ENCODE results near the gene SAGE1.
"Not testable (repeated sequence)": the region's sequence is repeated elsewhere in the genome, so short reads cannot be mapped to it uniquely, and the experiment has no call there.

Gene SAGE1

DNA sequence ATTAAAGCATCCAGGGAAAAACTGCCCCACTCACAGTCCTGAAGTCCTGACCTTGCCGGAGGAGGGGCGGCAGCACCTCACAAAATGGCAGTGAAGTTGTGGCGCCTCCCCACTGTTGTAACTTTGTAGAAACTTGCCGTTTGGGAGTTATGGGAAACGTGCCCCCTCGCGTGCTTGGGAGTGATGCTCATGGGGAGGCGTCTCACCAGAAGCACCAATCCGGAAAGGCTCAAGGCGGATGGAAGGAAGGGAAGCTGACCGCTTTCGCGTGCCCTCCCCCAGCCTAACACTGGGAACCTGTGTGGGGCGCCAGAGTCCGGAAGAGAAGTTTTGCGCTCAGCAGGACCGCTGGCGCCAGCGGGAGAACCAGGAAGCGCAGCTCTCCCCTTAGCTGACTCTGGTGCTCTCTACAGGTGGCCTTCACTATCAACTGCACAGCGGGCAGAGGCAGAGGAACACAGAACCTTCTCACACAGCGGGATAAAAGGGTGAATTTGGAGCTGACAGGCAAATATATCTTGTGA lies at the start of gene SAGE1, which contains the start of gene CT45A10:
Gene SAGE1, plus strand, starts transcription at position 423 of the 524 bp plus-strand sequence. CDS start 2,527 bp downstream, outside the sequence.
Gene CT45A10, minus strand, starts transcription at position 151 of the 524 bp plus-strand sequence. CDS start 8,100 bp downstream, outside the sequence.
- no peak for DNase-seq (ENCODE audit: low read depth)

DNA sequence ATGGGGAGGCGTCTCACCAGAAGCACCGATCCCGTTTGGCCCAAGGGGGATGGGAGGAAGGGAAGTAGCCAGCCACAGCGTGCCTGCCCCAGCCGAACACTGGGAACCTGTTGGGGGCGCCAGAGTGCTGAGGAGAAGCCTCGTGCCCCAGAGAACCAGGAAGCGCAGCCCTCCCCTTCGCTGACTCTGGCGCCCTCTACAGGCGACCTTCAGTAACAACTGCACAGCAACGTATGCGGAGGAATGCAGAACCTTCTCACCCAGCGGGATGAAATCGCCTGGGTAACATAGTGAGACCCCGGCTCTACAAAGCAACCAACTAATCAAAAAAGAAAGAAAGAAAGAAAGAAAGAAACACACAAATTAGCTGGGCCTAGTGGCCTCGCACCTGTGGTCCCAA lies 39.1 kb upstream of the SAGE1 start, which contains the start of gene CT45A8:
Gene CT45A8, minus strand, starts transcription at position 101 of the 400 bp plus-strand sequence. CDS start 3,755 bp downstream, outside the sequence.
- not testable (repeated sequence) for DNase-seq (ENCODE audit: low read depth)

DNA sequence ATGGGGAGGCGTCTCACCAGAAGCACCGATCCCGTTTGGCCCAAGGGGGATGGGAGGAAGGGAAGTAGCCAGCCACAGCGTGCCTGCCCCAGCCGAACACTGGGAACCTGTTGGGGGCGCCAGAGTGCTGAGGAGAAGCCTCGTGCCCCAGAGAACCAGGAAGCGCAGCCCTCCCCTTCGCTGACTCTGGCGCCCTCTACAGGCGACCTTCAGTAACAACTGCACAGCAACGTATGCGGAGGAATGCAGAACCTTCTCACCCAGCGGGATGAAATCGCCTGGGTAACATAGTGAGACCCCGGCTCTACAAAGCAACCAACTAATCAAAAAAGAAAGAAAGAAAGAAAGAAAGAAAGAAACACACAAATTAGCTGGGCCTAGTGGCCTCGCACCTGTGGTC lies 21.8 kb upstream of the SAGE1 start, which contains the start of gene CT45A9:
Gene CT45A9, minus strand, starts transcription at position 101 of the 400 bp plus-strand sequence. CDS start 3,751 bp downstream, outside the sequence.
- not testable (repeated sequence) for DNase-seq (ENCODE audit: low read depth)

GRCh38 chrX:135882741-135883140 lies 10.8 kb upstream of the SAGE1 start:
- not testable (repeated sequence) for DNase-seq (ENCODE audit: low read depth)

- not testable (repeated sequence) for DNase-seq (ENCODE audit: low read depth)
Measured at GRCh38 chrX:135888230-135888629, 5.3 kb upstream of the SAGE1 start.

DNA sequence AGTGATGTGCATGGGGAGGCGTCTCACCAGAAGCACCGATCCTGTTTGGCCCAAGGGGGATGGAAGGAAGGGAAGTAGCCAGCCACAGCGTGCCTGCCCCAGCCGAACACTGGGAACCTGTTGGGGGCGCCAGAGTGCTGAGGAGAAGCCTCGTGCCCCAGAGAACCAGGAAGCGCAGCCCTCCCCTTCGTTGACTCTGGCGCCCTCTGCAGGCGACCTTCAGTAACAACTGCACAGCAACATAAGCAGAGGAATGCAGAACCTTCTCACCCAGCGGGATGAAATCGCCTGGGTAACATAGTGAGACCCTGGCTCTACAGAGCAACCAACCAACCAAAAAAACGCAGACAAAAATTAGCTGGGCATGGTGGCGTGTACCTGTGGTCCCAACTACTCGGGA lies 4.5 kb upstream of the SAGE1 start:
- not testable (repeated sequence) for DNase-seq (ENCODE audit: low read depth)

DNA sequence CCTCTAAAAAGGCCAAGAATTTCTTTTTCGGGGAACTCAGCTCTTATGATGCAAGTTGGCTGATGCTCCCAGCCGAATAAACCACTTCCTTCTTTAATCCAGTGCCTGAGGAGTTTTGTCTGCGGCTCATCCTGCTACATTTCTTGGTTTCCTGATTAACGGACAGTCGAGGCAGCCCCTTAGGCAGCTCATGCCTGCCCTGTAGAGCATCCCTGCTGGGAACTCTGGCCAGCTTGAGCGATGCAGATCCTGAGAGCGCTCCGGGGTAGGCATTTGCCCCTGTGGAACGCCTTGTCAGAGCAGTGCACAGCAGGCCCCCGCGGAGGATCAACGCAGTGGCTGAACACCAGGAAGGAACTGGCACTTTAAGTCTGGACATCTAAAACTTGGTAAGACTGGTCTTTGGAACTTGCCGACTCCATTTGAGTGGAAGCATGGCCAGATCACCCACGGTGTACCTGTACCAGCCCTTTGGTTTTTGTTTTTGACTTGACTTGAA lies 3.4 kb upstream of the SAGE1 start:
- DNase-seq (ENCODE audit: low read depth), result no peak

- DNase-seq (ENCODE audit: low read depth), result no peak
Measured at GRCh38 chrX:135892781-135893180, 735 bp upstream of the SAGE1 start.

GRCh38 chrX:135910251-135910650 lies 16.7 kb downstream of the SAGE1 start:
- no peak for DNase-seq (ENCODE audit: low read depth)

- DNase-seq (ENCODE audit: low read depth), result no peak
Measured at GRCh38 chrX:135914404-135914803, 20.9 kb downstream of the SAGE1 start.

DNA sequence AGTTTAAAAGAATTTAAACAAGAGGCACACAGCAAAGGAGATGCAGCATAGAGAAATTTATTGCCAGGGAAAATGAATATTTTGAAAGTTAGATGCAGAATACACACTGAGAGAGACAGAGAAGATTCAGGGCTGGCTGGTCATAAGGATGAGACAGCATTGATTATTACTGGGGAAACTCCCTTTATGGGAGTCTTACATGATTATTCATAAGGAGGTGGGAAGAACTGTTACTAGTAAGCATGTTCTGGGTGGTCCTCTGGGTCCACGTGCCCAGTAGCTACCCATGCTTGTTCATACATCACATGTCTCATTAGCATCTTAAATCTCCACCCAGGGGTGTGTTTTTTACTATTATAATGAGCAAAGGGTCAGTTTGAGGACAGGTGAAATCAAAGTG lies 27.0 kb downstream of the SAGE1 start:
- not testable (repeated sequence) for DNase-seq (ENCODE audit: low read depth)

- no peak for DNase-seq (ENCODE audit: low read depth)
Measured at GRCh38 chrX:135923353-135923752, 29.8 kb downstream of the SAGE1 start.

- no peak for DNase-seq (ENCODE audit: low read depth)
Measured at GRCh38 chrX:135927897-135928296, 34.4 kb downstream of the SAGE1 start.

GRCh38 chrX:135931644-135932487 lies 38.4 kb downstream of the SAGE1 start:
- DNase-seq (ENCODE audit: low read depth), result no peak

DNA sequence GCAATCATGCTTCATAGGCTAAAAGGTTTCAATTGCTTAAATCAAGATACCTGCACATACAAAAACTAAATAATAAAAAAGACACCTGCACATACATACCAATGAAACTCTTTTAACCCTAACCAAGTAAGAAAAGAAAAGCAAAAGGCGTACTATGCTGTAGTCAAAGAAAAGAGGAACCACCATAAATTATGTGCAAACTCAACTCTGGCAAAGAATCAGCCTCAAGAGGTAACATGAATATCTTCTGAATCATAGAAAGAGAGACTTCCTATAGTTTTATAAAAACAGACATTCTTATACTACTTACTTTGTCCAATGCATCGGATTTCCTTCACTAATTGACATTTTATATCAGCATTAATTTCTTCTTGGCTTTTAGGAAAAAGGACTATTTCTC lies 51.0 kb downstream of the SAGE1 start:
- DNase-seq (ENCODE audit: low read depth), result no peak

DNA sequence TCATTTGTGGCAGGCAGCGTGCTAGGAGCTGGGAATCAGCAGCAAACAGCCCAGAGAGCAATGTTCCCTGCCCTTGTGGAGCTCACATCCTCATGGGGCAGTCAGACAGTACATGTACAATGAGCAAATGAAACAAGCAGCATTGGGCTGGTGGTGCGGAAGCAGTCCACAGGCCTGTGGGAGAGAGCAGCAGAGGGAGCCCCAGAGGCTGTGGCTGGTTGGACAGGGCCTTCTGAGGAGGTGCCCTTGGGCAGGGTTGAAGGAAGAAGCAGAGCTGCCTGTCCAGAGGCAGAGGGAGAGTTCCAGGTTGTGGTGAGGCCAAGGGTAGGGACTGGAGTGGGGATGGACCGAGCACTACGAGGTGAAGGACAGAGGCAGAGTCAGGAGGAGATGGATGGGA lies 57.8 kb downstream of the SAGE1 start:
- DNase-seq (ENCODE audit: low read depth), result no peak

Data from stimulated activated CD8-positive, alpha-beta memory T cell treated with anti-CD3 and anti-CD28 coated beads, Interleukin-12 subunit alpha, Interleukin-12 subunit beta, amount 100 ng/mL, for 1 hour (primary cell).